GM12874 (cell line): ENCODE measurements around the gene VEPH1.

ENCODE experiments used
- TF ChIP-seq, protein P1 (sequence below): IDR thresholded peaks from 2 replicates; pipeline ENCODE4 v1.5.1; 2011; ENCODE audit warnings: low read depth, mild to moderate bottlenecking, control low read depth, low read length, moderate library complexity; ENCODE audit not compliant: insufficient read depth

The VEPH1 gene

DNA sequence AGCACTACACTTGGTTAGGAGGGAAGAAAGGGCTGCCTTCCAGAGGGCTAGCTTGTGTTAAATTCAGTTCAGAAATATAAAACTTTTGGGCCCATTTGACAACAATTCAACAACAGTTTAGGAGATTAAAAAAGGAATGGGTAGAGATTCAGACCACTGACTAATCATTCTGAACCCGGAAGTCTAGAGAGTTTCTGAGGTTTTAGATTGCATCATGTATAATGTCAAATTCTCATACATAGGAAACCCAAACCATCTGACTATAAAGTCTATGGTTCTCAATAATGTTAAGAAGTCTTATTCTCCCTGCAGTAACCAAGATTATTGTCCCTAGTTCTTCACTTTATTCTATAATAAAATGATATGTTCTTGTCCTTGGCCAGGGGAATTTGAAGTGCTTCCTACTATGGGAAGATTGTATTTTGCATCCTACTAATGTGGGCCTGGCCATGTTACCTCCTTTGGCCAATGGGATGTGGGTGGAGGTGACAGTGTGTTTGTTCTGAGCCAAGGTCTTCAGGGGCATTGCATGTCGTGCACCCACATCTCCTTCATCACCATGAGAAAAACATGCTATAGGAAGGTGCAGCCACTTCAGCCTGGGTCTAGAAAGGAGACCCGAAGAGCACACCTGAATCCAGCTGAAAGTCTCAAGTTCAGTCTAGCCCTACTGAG is 276.9 kb downstream of the VEPH1 start:
- TF ChIP-seq, protein P1, sequence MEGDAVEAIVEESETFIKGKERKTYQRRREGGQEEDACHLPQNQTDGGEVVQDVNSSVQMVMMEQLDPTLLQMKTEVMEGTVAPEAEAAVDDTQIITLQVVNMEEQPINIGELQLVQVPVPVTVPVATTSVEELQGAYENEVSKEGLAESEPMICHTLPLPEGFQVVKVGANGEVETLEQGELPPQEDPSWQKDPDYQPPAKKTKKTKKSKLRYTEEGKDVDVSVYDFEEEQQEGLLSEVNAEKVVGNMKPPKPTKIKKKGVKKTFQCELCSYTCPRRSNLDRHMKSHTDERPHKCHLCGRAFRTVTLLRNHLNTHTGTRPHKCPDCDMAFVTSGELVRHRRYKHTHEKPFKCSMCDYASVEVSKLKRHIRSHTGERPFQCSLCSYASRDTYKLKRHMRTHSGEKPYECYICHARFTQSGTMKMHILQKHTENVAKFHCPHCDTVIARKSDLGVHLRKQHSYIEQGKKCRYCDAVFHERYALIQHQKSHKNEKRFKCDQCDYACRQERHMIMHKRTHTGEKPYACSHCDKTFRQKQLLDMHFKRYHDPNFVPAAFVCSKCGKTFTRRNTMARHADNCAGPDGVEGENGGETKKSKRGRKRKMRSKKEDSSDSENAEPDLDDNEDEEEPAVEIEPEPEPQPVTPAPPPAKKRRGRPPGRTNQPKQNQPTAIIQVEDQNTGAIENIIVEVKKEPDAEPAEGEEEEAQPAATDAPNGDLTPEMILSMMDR = no peak

DNA sequence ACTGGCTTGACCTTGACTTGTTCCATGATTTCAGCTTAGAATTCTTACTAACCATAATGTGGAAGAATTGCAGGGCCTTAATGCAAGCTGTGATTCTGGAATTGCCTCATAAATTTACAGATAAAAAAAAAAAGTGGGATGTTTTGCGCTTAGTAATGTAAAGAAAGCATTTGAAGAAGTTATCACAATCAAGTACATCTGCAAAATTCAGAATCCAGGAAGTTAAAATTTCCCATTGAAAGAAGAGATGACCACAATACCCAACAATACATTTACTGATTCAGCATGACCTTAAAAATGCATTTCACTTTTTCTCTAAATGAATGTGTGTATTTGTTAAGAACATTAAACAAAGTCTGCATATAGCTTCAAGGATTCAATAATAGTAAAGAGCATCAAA is 278.2 kb downstream of the VEPH1 start:
- TF ChIP-seq, protein P1 = no peak

DNA sequence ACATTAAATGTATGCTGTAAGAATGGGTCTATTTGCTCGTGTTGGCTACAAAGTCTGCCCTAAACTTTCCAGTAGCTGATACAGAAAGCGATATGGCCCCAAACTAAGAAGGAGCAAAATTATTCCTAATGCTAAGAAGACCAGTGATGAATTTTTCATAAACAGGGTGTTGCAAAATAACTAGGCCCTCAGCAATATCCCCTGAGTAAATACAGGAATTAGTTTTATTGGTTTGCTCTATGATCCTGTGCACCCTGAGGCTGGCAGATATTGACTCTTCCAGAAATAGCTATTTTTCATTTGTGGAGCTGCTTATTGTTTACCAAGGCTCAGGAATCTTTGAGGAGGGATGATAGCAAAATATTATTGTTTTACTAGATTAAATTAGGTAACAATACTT is 282.3 kb downstream of the VEPH1 start:
- TF ChIP-seq, protein P1 = no peak

DNA sequence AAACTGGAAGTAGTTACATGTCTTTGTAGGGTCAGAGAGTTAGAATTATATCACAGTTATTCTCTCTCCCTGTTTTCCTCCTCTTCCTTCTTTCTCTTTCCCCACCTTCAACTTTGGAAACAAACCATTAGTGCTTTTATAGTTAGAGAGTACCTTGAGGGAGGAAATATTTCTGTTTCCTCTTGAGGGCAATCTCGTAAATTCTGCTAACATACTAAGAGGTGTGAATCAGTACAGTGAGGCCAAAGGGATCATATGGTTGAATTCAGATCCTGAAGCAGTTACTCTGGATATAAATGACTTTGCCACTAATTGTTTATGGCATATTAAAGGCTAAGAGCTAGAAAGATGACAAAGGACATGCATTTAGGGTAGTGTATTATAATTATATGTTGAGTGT is 283.0 kb downstream of the VEPH1 start:
- TF ChIP-seq, protein P1 = no peak

DNA sequence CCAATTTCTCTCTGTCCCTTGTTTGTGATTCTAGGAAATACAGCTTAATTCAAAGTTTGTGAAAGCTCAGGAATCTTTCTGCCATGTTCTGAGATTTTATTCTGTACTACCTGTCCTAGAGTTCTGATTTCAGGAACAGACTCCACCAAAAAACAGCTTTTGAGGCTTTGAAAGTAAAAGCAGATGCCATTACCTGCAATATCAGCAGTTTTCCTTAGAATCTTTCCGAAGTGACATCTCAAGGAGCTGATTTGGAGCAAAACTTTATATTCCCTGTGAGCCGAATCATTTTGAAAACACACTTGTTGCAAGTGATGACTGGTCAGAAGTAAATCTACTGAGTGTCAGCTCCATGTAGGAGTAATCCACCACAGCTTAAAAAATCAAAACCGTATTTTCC is 284.0 kb downstream of the VEPH1 start:
- TF ChIP-seq, protein P1 = no peak
